Vagina (tissue), 2 donors: ENCODE measurements around the gene ZMIZ1. TPM values are rescaled to one million over a fixed set of nuclear protein-coding genes. Genes with fewer than 3 reads are reported as not detected.
"Not testable (repeated sequence)": the region's sequence is repeated elsewhere in the genome, so short reads cannot be mapped to it uniquely, and the experiment has no call there.

Source experiments
- DNase-seq, 2 donors: peaks; one replicate each; pipeline ENCODE4 v3.0.0-alpha.2; 2017; ENCODE audit errors: extremely low spot score in 2 of 2
- H3K27ac ChIP-seq: fragments of 200-600 bp; sonication (generic); one replicate; pipeline ENCODE4 v1.5.1; 2019
- H3K27me3 ChIP-seq: fragments of 200-600 bp; sonication (generic); one replicate; pipeline ENCODE4 v1.5.1; 2019
- H3K36me3 ChIP-seq, 2 donors: fragments of 200-600 bp; sonication (generic); one replicate each; pipeline ENCODE4 v1.5.1; 2017 to 2019
- H3K4me1 ChIP-seq: fragments of 200-600 bp; sonication (generic); one replicate; pipeline ENCODE4 v1.5.1; 2019
- H3K4me3 ChIP-seq, 2 donors: fragments of 200-600 bp; sonication (generic); 1 replicate in 1 of 2; 2 replicates in 1 of 2; pipeline ENCODE4 v1.5.1; 2016 to 2019
- H3K9me3 ChIP-seq: fragments of 200-600 bp; sonication (generic); one replicate; pipeline ENCODE4 v1.5.1; 2019
- POLR2A ChIP-seq, 2 donors: fragments of 450-650 bp; IDR thresholded peaks; one replicate each; pipeline ENCODE4 v1.6.1; 2017; ENCODE audit warnings: antibody characterized with exemption in 2 of 2, mild to moderate bottlenecking in 2 of 2, moderate library complexity in 2 of 2
- POLR2AphosphoS5 ChIP-seq, 2 donors: sonication (generic); formaldehyde crosslinking; IDR thresholded peaks; one replicate each; pipeline ENCODE4 v1.9.0; 2017; ENCODE audit warnings: antibody characterized with exemption in 2 of 2, mild to moderate bottlenecking in 2 of 2, low read depth in 1 of 2; ENCODE audit not compliant: insufficient read depth in 1 of 2
- intact Hi-C: fragments of 100-400 bp; cut with DNase I; formaldehyde crosslinking; loops from one replicate; pipeline ENCODE4 v1.15.1; 2023
- total RNA-seq: library from RNA; depleted of rRNA; stranded (reverse); fragments of >200 nt; gene quantifications from one replicate; pipeline ENCODE4 v1.2.3, GENCODE V29; 2016
- TF ChIP-seq, protein P1 (sequence below), 3 experiments: fragments of 450-650 bp in 2 of 3; fragments of 200-600 bp in 1 of 3; sonication (generic) in 1 of 3; IDR thresholded peaks; one replicate each; pipeline ENCODE4 v1.5.1; 2017 to 2019; ENCODE audit warnings: antibody characterized with exemption in 3 of 3, mild to moderate bottlenecking in 2 of 3, moderate library complexity in 2 of 3

The ZMIZ1 gene
- total RNA-seq, 1 donor from 2014 or later = 61.4 TPM

GRCh38 chr10:79336276-79336675 is 267.5 kb downstream of the ZMIZ1 start:
- TF ChIP-seq, protein P1, sequence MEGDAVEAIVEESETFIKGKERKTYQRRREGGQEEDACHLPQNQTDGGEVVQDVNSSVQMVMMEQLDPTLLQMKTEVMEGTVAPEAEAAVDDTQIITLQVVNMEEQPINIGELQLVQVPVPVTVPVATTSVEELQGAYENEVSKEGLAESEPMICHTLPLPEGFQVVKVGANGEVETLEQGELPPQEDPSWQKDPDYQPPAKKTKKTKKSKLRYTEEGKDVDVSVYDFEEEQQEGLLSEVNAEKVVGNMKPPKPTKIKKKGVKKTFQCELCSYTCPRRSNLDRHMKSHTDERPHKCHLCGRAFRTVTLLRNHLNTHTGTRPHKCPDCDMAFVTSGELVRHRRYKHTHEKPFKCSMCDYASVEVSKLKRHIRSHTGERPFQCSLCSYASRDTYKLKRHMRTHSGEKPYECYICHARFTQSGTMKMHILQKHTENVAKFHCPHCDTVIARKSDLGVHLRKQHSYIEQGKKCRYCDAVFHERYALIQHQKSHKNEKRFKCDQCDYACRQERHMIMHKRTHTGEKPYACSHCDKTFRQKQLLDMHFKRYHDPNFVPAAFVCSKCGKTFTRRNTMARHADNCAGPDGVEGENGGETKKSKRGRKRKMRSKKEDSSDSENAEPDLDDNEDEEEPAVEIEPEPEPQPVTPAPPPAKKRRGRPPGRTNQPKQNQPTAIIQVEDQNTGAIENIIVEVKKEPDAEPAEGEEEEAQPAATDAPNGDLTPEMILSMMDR (IDR thresholded peaks at IDR 0.05) = no peak
- TF ChIP-seq POLR2A (IDR thresholded peaks at IDR 0.05) = no peak
- no peak for TF ChIP-seq POLR2AphosphoS5 (IDR thresholded peaks at IDR 0.05; ENCODE audit: insufficient read depth in 1 of 2, low read depth in 1 of 2)
- no peaks in the 10 kb centered on the region for H3K9me3 ChIP-seq
- no peaks in the 10 kb centered on the region for H3K4me1 ChIP-seq
- H3K27ac ChIP-seq = no peak overlapping the region
- intact Hi-C loops = no loop called here
- no peaks in the 10 kb centered on the region for H3K36me3 ChIP-seq
- no peak overlapping the region for H3K4me3 ChIP-seq
- no peak for DNase-seq
- H3K27me3 ChIP-seq = no peaks in the 10 kb centered on the region

GRCh38 chr10:79336739-79337138 is 268.0 kb downstream of the ZMIZ1 start:
- H3K27me3 ChIP-seq = no peaks in the 10 kb centered on the region
- intact Hi-C loops = no loop called here
- no peaks in the 10 kb centered on the region for H3K36me3 ChIP-seq
- no peaks in the 10 kb centered on the region for H3K4me1 ChIP-seq
- no peaks in the 10 kb centered on the region for H3K9me3 ChIP-seq
- TF ChIP-seq POLR2A (IDR thresholded peaks at IDR 0.05) (no peak), POLR2AphosphoS5 (IDR thresholded peaks at IDR 0.05; ENCODE audit: insufficient read depth in 1 of 2, low read depth in 1 of 2) (no peak)
- TF ChIP-seq, protein P1 (IDR thresholded peaks at IDR 0.05) = no peak
- no peak overlapping the region for H3K4me3 ChIP-seq
- DNase-seq = no peak
- H3K27ac ChIP-seq = no peak overlapping the region

GRCh38 chr10:79337783-79338469 is 269.2 kb downstream of the ZMIZ1 start:
- H3K4me1 ChIP-seq, H3K36me3 ChIP-seq, H3K27me3 ChIP-seq, H3K4me3 ChIP-seq, DNase-seq, intact Hi-C loops, H3K27ac ChIP-seq, H3K9me3 ChIP-seq: not testable (repeated sequence)

DNA sequence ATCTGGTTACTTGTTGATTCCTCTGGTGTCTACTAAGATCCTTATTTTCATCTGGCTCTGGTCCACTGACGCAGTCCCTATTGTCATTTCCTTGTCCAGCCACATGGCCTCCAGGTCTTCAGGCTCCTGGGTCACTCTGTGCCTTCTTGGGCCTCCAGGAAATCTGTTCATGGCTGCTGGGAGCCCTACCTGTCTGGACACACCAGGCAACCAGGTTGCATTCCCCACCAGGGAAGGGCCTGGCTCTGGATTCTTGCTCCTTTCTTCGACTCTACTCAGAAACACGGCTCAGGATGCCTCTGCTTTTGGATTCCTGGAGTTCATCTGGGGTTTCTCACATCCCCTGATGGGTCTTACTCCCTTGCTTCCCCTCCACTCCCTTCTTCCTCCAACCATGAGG is 270.5 kb downstream of the ZMIZ1 start:
- no peaks in the 10 kb centered on the region for H3K36me3 ChIP-seq
- intact Hi-C loops = no loop called here
- H3K27ac ChIP-seq = no peak overlapping the region
- H3K9me3 ChIP-seq = no peaks in the 10 kb centered on the region
- H3K27me3 ChIP-seq = no peaks in the 10 kb centered on the region
- DNase-seq = no peak
- TF ChIP-seq, protein P1 (IDR thresholded peaks at IDR 0.05) = no peak
- TF ChIP-seq POLR2A (IDR thresholded peaks at IDR 0.05) (no peak), POLR2AphosphoS5 (IDR thresholded peaks at IDR 0.05; ENCODE audit: insufficient read depth in 1 of 2, low read depth in 1 of 2) (no peak)
- no peak overlapping the region for H3K4me3 ChIP-seq
- H3K4me1 ChIP-seq = peaks cover 8% of the 10 kb centered on the region

DNA sequence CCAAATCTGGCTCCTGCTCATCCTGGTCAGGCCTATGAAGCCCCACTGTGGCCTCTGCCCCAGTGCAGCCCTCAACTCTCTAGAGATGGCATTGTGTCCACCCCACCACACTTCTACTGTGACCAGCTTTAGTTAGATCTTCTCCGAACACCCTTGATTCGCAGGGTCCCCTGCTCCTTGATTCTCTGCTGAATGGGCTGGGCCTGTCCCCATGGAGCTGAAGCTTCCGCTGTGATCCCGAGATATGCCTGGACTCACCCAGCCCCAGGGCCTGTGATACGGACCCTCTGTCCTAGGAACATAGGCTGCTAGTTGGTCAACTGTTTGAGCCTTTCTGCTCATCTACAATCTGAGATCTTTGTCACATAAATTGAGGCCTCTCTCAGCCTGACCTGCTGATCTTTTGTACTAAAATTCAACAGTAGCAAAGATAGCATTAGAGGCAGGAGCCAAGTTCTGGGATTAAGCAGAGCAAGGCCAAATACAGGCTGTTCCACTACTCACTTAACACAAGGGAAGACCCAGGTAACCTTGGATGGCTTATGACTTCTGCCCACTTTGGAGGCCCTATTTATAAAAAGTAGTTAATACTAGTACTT is 272.0 kb downstream of the ZMIZ1 start:
- no peak for DNase-seq
- no peaks in the 10 kb centered on the region for H3K36me3 ChIP-seq
- no peaks in the 10 kb centered on the region for H3K9me3 ChIP-seq
- H3K4me3 ChIP-seq = no peak overlapping the region
- no peak overlapping the region for H3K27ac ChIP-seq
- H3K4me1 ChIP-seq = peaks cover 8% of the 10 kb centered on the region
- no peaks in the 10 kb centered on the region for H3K27me3 ChIP-seq
- no peak for TF ChIP-seq POLR2AphosphoS5 (IDR thresholded peaks at IDR 0.05; ENCODE audit: insufficient read depth in 1 of 2, low read depth in 1 of 2)
- intact Hi-C loops = no loop called here

GRCh38 chr10:79342295-79342761 is 273.6 kb downstream of the ZMIZ1 start:
- no peaks in the 10 kb centered on the region for H3K36me3 ChIP-seq
- H3K27me3 ChIP-seq = no peaks in the 10 kb centered on the region
- H3K4me1 ChIP-seq = peaks cover 15% of the 10 kb centered on the region
- DNase-seq = no peak
- no peak overlapping the region for H3K4me3 ChIP-seq
- intact Hi-C loops = no loop called here
- H3K27ac ChIP-seq = peak overlapping the region; percentile 1
- H3K9me3 ChIP-seq = no peaks in the 10 kb centered on the region
- TF ChIP-seq POLR2A (IDR thresholded peaks at IDR 0.05) = no peak
- TF ChIP-seq POLR2AphosphoS5 (IDR thresholded peaks at IDR 0.05; ENCODE audit: insufficient read depth in 1 of 2, low read depth in 1 of 2) = no peak
- TF ChIP-seq, protein P1 (IDR thresholded peaks at IDR 0.05) = no peak
